ENCODE measurements around the gene PAWR. TPM values are rescaled to one million over a fixed set of nuclear protein-coding genes. Genes with fewer than 3 reads are reported as not detected.

PAWR gene
- total and polyA plus RNA-seq, 2 of the 13 experiments (the other 11 are each of a cell fraction or from before 2014, with no cell fraction given), result 29.1 to 36.1 TPM

DNA sequence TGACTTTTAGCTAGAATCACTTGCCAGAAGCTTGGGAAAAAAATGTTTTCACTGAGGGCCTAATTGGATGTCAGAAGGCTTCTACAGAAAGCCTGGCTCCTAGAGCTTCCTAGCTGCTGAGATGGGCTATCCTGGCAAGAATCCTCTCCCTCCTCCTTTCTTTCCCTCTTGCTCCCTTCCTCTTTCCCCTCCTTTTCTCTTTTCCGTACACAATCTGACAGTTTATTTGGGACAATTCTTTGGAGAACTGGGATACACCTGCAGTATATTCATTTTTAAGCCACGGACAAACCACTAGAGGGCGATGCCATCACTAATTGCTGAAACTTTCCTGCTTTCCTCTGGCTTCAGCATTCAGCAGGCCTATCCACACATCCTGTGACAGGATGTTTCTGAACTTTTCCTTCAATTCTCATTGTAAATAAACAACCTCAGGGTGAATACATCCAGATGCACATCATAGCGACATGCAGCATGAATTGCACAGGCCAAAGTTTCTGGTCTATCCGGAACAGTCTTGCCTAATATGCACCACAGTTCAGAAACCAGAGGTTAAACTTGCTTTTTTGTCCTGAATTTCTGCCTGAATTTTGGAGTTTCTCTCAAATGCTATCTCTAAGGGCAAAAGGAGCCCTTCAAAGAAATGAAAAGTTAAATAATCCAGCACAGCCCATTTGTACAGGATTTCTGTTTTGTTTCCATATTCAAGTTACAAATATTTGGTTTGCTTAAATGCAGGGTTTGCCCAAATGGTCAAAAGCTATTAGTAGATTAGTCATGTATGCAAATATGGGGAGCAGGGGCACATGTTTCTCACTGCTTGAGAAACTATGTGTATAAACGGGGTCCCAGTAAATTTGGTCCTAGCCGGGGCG is 142.8 kb downstream of the PAWR start (continued):
- TF ChIP-seq, protein P1, sequence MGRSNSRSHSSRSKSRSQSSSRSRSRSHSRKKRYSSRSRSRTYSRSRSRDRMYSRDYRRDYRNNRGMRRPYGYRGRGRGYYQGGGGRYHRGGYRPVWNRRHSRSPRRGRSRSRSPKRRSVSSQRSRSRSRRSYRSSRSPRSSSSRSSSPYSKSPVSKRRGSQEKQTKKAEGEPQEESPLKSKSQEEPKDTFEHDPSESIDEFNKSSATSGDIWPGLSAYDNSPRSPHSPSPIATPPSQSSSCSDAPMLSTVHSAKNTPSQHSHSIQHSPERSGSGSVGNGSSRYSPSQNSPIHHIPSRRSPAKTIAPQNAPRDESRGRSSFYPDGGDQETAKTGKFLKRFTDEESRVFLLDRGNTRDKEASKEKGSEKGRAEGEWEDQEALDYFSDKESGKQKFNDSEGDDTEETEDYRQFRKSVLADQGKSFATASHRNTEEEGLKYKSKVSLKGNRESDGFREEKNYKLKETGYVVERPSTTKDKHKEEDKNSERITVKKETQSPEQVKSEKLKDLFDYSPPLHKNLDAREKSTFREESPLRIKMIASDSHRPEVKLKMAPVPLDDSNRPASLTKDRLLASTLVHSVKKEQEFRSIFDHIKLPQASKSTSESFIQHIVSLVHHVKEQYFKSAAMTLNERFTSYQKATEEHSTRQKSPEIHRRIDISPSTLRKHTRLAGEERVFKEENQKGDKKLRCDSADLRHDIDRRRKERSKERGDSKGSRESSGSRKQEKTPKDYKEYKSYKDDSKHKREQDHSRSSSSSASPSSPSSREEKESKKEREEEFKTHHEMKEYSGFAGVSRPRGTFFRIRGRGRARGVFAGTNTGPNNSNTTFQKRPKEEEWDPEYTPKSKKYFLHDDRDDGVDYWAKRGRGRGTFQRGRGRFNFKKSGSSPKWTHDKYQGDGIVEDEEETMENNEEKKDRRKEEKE (IDR thresholded peaks at IDR 0.05), result no peak
- TF ChIP-seq BCL6 (CRISPR knock-in tag; IDR thresholded peaks at IDR 0.05) (0 out of 2 replicates have a peak, but pooled peaks have one; percentile 58), HNF4G (IDR thresholded peaks at IDR 0.05; ENCODE audit: borderline replicate concordance, low read depth, low read length) (peak; percentile 64; the same call in 1 of the 2 replicates), HNF4G (CRISPR knock-in tag; IDR thresholded peaks at IDR 0.05; ENCODE audit: borderline replicate concordance, low read depth) (peak; percentile 44; the same call in 1 of the 2 replicates), KDM5A (IDR thresholded peaks at IDR 0.05; ENCODE audit: borderline replicate concordance, low read length) (no peak), SIN3A (IDR thresholded peaks at IDR 0.05; ENCODE audit: borderline replicate concordance, low read depth, low read length) (no peak), YEATS2 (CRISPR knock-in tag; IDR thresholded peaks at IDR 0.05; ENCODE audit: borderline replicate concordance) (no peak), SRY (CRISPR knock-in tag; IDR thresholded peaks at IDR 0.05) (no peak), ZNF75D (CRISPR knock-in tag; IDR thresholded peaks at IDR 0.05; ENCODE audit: borderline replicate concordance) (no peak), ZBTB21 (CRISPR knock-in tag; IDR thresholded peaks at IDR 0.05) (no peak), NR1H2 (CRISPR knock-in tag; IDR thresholded peaks at IDR 0.05; ENCODE audit: borderline replicate concordance, low read depth) (no peak), ZNF572 (CRISPR knock-in tag; IDR thresholded peaks at IDR 0.05) (no peak), ZNF629 (CRISPR knock-in tag; conservative IDR thresholded peaks at IDR 0.05) (no peak)
- TF ChIP-seq, protein P2, sequence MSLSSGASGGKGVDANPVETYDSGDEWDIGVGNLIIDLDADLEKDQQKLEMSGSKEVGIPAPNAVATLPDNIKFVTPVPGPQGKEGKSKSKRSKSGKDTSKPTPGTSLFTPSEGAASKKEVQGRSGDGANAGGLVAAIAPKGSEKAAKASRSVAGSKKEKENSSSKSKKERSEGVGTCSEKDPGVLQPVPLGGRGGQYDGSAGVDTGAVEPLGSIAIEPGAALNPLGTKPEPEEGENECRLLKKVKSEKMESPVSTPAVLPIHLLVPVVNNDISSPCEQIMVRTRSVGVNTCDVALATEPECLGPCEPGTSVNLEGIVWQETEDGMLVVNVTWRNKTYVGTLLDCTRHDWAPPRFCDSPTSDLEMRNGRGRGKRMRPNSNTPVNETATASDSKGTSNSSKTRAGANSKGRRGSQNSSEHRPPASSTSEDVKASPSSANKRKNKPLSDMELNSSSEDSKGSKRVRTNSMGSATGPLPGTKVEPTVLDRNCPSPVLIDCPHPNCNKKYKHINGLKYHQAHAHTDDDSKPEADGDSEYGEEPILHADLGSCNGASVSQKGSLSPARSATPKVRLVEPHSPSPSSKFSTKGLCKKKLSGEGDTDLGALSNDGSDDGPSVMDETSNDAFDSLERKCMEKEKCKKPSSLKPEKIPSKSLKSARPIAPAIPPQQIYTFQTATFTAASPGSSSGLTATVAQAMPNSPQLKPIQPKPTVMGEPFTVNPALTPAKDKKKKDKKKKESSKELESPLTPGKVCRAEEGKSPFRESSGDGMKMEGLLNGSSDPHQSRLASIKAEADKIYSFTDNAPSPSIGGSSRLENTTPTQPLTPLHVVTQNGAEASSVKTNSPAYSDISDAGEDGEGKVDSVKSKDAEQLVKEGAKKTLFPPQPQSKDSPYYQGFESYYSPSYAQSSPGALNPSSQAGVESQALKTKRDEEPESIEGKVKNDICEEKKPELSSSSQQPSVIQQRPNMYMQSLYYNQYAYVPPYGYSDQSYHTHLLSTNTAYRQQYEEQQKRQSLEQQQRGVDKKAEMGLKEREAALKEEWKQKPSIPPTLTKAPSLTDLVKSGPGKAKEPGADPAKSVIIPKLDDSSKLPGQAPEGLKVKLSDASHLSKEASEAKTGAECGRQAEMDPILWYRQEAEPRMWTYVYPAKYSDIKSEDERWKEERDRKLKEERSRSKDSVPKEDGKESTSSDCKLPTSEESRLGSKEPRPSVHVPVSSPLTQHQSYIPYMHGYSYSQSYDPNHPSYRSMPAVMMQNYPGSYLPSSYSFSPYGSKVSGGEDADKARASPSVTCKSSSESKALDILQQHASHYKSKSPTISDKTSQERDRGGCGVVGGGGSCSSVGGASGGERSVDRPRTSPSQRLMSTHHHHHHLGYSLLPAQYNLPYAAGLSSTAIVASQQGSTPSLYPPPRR (CRISPR knock-in tag; IDR thresholded peaks at IDR 0.05; ENCODE audit: borderline replicate concordance), result peak; percentile 79; the same call in 1 of the 2 replicates
- TF ChIP-seq, protein P3, sequence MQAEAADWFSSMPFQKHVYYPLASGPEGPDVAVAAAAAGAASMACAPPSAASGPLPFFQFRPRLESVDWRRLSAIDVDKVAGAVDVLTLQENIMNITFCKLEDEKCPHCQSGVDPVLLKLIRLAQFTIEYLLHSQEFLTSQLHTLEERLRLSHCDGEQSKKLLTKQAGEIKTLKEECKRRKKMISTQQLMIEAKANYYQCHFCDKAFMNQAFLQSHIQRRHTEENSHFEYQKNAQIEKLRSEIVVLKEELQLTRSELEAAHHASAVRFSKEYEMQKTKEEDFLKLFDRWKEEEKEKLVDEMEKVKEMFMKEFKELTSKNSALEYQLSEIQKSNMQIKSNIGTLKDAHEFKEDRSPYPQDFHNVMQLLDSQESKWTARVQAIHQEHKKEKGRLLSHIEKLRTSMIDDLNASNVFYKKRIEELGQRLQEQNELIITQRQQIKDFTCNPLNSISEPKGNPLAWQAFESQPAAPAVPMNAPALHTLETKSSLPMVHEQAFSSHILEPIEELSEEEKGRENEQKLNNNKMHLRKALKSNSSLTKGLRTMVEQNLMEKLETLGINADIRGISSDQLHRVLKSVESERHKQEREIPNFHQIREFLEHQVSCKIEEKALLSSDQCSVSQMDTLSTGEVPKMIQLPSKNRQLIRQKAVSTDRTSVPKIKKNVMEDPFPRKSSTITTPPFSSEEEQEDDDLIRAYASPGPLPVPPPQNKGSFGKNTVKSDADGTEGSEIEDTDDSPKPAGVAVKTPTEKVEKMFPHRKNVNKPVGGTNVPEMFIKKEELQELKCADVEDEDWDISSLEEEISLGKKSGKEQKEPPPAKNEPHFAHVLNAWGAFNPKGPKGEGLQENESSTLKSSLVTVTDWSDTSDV (CRISPR knock-in tag; IDR thresholded peaks at IDR 0.05), result no peak
- TF ChIP-seq, protein P4, sequence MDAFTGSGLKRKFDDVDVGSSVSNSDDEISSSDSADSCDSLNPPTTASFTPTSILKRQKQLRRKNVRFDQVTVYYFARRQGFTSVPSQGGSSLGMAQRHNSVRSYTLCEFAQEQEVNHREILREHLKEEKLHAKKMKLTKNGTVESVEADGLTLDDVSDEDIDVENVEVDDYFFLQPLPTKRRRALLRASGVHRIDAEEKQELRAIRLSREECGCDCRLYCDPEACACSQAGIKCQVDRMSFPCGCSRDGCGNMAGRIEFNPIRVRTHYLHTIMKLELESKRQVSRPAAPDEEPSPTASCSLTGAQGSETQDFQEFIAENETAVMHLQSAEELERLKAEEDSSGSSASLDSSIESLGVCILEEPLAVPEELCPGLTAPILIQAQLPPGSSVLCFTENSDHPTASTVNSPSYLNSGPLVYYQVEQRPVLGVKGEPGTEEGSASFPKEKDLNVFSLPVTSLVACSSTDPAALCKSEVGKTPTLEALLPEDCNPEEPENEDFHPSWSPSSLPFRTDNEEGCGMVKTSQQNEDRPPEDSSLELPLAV (CRISPR knock-in tag; conservative IDR thresholded peaks at IDR 0.05; ENCODE audit: low read depth), result no peak
